Breast epithelium (tissue), 4 donors: Measurements from ENCODE around the gene KLHL4. TPM values are rescaled to one million over a fixed set of nuclear protein-coding genes. Genes with fewer than 3 reads are reported as not detected.
A peak's percentile ranks its signal among the peaks of the same experiment; 100 is the strongest.

Source experiments
- DNase-seq, 2 donors: peaks; one replicate each; pipeline ENCODE4 v3.0.0-alpha.2; 2019; ENCODE audit warnings: low spot score in 2 of 2
- H3K27ac ChIP-seq, 2 donors: fragments of 200-600 bp; sonication (generic) in 1 of 2; one replicate each; pipeline ENCODE4 v1.5.1; 2016 to 2019; ENCODE audit warnings: mild to moderate bottlenecking in 1 of 2
- H3K27me3 ChIP-seq, 2 donors: fragments of 200-600 bp; sonication (generic) in 1 of 2; one replicate each; pipeline versions ENCODE4 v1.5.1 to v1.6.0; 2017 to 2019; ENCODE audit warnings: control low read depth in 1 of 2, mild to moderate bottlenecking in 1 of 2
- H3K36me3 ChIP-seq: fragments of 200-600 bp; one replicate; pipeline ENCODE4 v1.5.1; 2019
- H3K4me1 ChIP-seq, 2 donors: fragments of 200-600 bp; sonication (generic); one replicate each; pipeline ENCODE4 v1.5.1; 2016 to 2019; ENCODE audit warnings: control low read depth in 1 of 2
- H3K4me3 ChIP-seq, 3 donors: fragments of 200-600 bp; sonication (generic); 1 replicate in 2 of 3; 2 replicates in 1 of 3; pipeline ENCODE4 v1.5.1; 2016 to 2019; ENCODE audit warnings: mild to moderate bottlenecking in 3 of 3, moderate library complexity in 2 of 3
- H3K9me3 ChIP-seq, 2 donors: fragments of 200-600 bp; sonication (generic) in 1 of 2; one replicate each; pipeline ENCODE4 v1.5.1; 2016 to 2019; ENCODE audit warnings: control low read depth in 1 of 2
- CTCF ChIP-seq, 3 donors: fragments of 450-650 bp; IDR thresholded peaks; one replicate each; pipeline ENCODE4 v1.5.1; 2016 to 2017; ENCODE audit warnings: antibody characterized with exemption in 3 of 3, mild to moderate bottlenecking in 3 of 3, moderate library complexity in 3 of 3
- POLR2A ChIP-seq: fragments of 450-650 bp; IDR thresholded peaks from one replicate; pipeline ENCODE4 v1.6.1; 2016; ENCODE audit warnings: antibody characterized with exemption, mild to moderate bottlenecking, moderate library complexity
- POLR2AphosphoS5 ChIP-seq, 3 donors: sonication (generic); formaldehyde crosslinking; IDR thresholded peaks; one replicate each; pipeline ENCODE4 v1.6.1; 2017; ENCODE audit warnings: antibody characterized with exemption in 3 of 3
- intact Hi-C: fragments of 100-400 bp; cut with DNase I; formaldehyde crosslinking; loops from one replicate; pipeline ENCODE4 v1.15.1; 2023; ENCODE audit warnings: low total_unique reads
- total RNA-seq, 3 donors: library from RNA; depleted of rRNA; stranded (reverse); fragments of >200 nt; gene quantifications; one replicate each; pipeline ENCODE4 v1.1.0, GENCODE V29; 2016

KLHL4 gene
- total RNA-seq, 3 donors from 2014 or later, result 0.66 to 2.1 (median 1.2) TPM

- Histone ChIP-seq H3K27ac (no peak overlapping the region), H3K9me3 (no peaks in the 10 kb centered on the region), H3K27me3 (peaks cover 0 to 26% of the 10 kb centered on the region in 2 donors), H3K4me1 (no peaks in the 10 kb centered on the region), H3K36me3 (no peaks in the 10 kb centered on the region), H3K4me3 (no peak overlapping the region)
- no peak for DNase-seq
- intact Hi-C loops, result no loop called here
- TF ChIP-seq CTCF (IDR thresholded peaks at IDR 0.05) (no peak), POLR2AphosphoS5 (IDR thresholded peaks at IDR 0.05) (no peak), POLR2A (no peak)
Measured at GRCh38 chrX:87515836-87516235, 1.8 kb upstream of the KLHL4 start.

DNA sequence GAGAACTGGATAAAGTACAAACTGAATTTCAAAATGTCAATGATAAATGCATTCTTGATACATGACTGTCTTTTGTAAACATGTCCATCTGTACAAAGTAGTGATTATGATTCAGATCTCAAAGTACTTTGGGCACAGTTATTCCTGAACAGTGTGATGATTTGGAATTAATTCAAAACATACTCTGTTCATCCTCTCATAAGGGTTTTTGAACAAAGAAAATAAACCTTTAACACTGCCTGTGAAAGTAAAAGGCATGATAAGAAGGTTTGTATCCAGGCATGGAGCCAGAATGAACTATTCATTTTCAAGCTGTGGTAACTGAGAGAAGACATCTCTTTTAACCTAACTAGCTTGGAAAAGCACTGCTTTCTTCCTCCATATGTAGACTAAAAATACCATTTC lies 883 bp upstream of the KLHL4 start:
- Histone ChIP-seq H3K36me3 (no peaks in the 10 kb centered on the region), H3K27me3 (peaks cover 0 to 26% of the 10 kb centered on the region in 2 donors), H3K27ac (no peak overlapping the region), H3K4me1 (no peaks in the 10 kb centered on the region), H3K4me3 (no peak overlapping the region), H3K9me3 (no peaks in the 10 kb centered on the region)
- intact Hi-C loops, result no loop called here
- no peak for DNase-seq
- no peak for TF ChIP-seq CTCF (IDR thresholded peaks at IDR 0.05)
- TF ChIP-seq POLR2A, result no peak
- TF ChIP-seq POLR2AphosphoS5 (IDR thresholded peaks at IDR 0.05), result no peak

GRCh38 chrX:87518504-87518903 lies 902 bp downstream of the KLHL4 start:
- Histone ChIP-seq H3K27ac (no peak overlapping the region), H3K27me3 (peaks cover 0 to 16% of the 10 kb centered on the region in 2 donors), H3K36me3 (no peaks in the 10 kb centered on the region), H3K9me3 (no peaks in the 10 kb centered on the region), H3K4me1 (no peaks in the 10 kb centered on the region), H3K4me3 (peak overlapping the region in 1 of 3 donors; percentile 31)
- intact Hi-C loops, result no loop called here
- DNase-seq, result no peak
- no peak for TF ChIP-seq POLR2A
- no peak for TF ChIP-seq CTCF (IDR thresholded peaks at IDR 0.05)
- no peak for TF ChIP-seq POLR2AphosphoS5 (IDR thresholded peaks at IDR 0.05)

- no peak overlapping the region for H3K4me3 ChIP-seq
- intact Hi-C loops, result loop anchor here (10.0 kb wide), 1 partner anchor 759 kb away; no protein-coding TSS in a partner anchor
Measured at GRCh38 chrX:87525771-87526229, 8.2 kb downstream of the KLHL4 start.

DNA sequence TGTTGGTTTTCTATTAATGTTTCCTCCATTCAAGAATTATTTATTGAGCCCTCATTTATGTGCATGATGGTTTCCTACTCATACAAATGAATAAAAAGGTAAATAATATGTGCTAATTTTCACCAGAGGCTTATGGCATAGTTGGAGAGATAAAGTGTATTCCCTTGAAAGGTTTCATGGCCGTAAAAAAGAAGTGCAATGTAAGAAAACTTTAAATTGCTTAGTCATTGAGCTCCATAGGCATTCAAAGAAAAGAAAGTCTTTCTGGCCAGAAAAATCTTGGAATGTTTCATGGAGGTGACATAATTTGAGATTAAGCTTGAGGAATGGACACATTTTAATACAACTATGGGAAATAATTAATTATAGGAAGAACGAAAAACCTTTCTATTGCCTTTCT lies 8.7 kb downstream of the KLHL4 start:
- Histone ChIP-seq H3K4me3 (no peak overlapping the region), H3K9me3 (no peaks in the 10 kb centered on the region), H3K27me3 (peaks cover 0 to 4% of the 10 kb centered on the region in 2 donors), H3K27ac (no peak overlapping the region), H3K36me3 (no peaks in the 10 kb centered on the region), H3K4me1 (no peaks in the 10 kb centered on the region)
- DNase-seq, result no peak
- intact Hi-C loops, result loop anchor here (10.0 kb wide), 1 partner anchor 759 kb away; no protein-coding TSS in a partner anchor
- TF ChIP-seq POLR2AphosphoS5 (IDR thresholded peaks at IDR 0.05), result no peak
- no peak for TF ChIP-seq POLR2A
- TF ChIP-seq CTCF (IDR thresholded peaks at IDR 0.05), result no peak

More at GRCh38 chrX:87525771-87526229, 8.2 kb downstream of the KLHL4 start:
- no peak for DNase-seq
- no peak for TF ChIP-seq POLR2AphosphoS5 (IDR thresholded peaks at IDR 0.05)
- TF ChIP-seq POLR2A, result no peak
- no peak for TF ChIP-seq CTCF (IDR thresholded peaks at IDR 0.05)
- Histone ChIP-seq H3K9me3 (no peaks in the 10 kb centered on the region), H3K36me3 (no peaks in the 10 kb centered on the region), H3K27ac (no peak overlapping the region), H3K27me3 (peaks cover 0 to 4% of the 10 kb centered on the region in 2 donors), H3K4me1 (no peaks in the 10 kb centered on the region)
